Adipose tissue (tissue), 3 donors: ENCODE measurements around the gene PFN2. TPM values are rescaled to one million over a fixed set of nuclear protein-coding genes. Genes with fewer than 3 reads are reported as not detected.
"Not testable (repeated sequence)": the region's sequence is repeated elsewhere in the genome, so short reads cannot be mapped to it uniquely, and the experiment has no call there.

Source experiments
- H3K27ac ChIP-seq: one replicate; pipeline ENCODE4 v1.5.1; 2013; ENCODE audit warnings: low read depth, low read length
- WGBS, 3 donors: extraction: QIAGEN DNeasy Blood & Tissue Kit; methylation state at CpG; one replicate each; pipeline ENCODE4 v1.1.7; 2013; 5-methylcytosine and 5-hydroxymethylcytosine counted together
- polyA plus RNA-seq, 3 donors: library from polyadenylated mRNA; stranded (reverse); fragments of 200-250 nt; gene quantifications; one replicate each; pipeline ENCODE4 v1.2.3, GENCODE V29; 2013
- donor health status: healthy with polysubstance abuse.
- donor health status: Bipolar disorder and iron deficiency.
- donor health status: healthy.

The PFN2 gene
- polyA plus RNA-seq, 3 donors: 18.9 to 50.5 (median 22.0) TPM

DNA sequence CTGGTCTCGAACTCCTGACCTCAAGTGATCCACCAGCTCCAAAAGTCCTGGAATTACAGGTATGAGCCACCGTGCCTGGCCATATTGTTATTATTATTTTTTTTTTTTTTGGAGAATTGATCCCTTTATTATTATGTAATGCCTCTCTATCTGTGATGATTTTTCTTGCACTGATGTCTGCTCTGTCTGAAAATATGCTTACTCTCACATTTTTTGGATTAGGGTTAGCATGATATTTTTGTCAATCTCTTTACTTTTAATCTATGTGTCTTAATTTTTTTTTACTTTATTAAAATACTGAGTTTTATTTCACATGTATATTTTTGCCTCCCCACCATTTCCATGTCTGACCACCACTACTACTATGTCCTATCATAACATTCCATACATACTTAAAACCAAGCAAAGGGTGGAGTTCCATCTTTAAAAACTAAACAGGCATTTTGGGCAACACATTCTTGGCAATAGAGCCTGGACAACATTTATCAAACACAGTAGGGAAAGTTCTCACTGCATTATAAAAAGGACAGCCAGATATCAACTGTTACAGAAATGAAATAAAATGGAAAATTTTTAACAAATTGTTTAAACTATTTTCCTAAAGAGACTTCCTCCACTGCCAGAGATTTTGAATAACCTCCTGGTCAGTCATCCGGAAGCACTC lies 32.2 kb downstream of the PFN2 start:
- WGBS, 3 donors: 93 to 97% (median 94%) methylated on average over 3 of the region's 3 CpGs
- H3K27ac ChIP-seq: not testable (repeated sequence)

GRCh38 chr3:149936812-149937230 lies 33.9 kb downstream of the PFN2 start:
- WGBS, 3 donors: 20 to 60% (median 41%) methylated on average over 7 of the region's 7 CpGs
- H3K27ac ChIP-seq: no peak overlapping the region

DNA sequence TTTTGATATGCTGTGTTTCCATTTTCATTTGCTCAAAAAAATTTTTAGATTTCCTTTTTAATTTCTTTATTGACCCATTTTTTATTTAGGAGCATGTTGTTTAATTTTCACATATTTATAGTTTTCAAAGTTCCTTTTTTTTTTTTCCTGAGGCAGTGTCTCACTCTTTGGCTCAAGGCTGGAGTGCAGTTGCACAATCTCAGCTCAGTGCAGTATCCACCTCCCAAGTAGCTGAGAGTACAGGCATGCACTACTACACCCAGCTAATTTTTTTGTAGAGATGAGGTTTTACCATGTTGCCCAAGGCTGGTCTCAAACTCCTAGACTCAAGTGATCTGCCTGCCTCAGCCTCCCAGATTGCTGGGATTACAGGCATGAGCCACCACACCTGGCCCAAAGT lies 36.2 kb downstream of the PFN2 start:
- no peak overlapping the region for H3K27ac ChIP-seq

GRCh38 chr3:149933858-149934257 lies 36.8 kb downstream of the PFN2 start:
- H3K27ac ChIP-seq: no peak overlapping the region

- WGBS, 3 donors: 97 to 100% (median 100%) methylated on average over 1 of the region's 1 CpG
- H3K27ac ChIP-seq: no peak overlapping the region
These were observed 37.7 kb downstream of the PFN2 start for GRCh38 chr3:149933008-149933407.

DNA sequence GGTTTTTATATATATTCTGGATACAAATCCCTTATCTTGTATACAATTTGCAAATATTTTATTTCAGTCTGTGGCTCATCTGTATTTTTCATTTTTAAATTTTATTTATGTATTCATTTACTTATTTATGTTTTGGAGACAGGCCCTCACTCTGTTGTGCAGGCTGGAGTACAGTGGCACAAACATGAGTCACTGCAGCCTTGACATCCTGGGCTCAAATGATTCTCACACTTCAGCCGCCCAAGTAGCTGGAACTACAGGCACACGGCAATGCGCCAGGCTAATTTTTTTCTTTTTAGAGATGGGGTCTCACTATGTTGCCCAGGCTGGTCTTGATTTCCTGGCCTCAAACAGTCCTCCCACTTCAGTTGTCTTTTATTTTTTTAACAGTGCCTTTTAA lies 50.6 kb downstream of the PFN2 start:
- WGBS, 3 donors: 94 to 98% (median 97%) methylated on average over 3 of the region's 3 CpGs
- H3K27ac ChIP-seq: no peak overlapping the region

GRCh38 chr3:149919509-149919908 lies 51.2 kb downstream of the PFN2 start:
- WGBS, 3 donors: 97 to 98% (median 98%) methylated on average over 3 of the region's 3 CpGs

DNA sequence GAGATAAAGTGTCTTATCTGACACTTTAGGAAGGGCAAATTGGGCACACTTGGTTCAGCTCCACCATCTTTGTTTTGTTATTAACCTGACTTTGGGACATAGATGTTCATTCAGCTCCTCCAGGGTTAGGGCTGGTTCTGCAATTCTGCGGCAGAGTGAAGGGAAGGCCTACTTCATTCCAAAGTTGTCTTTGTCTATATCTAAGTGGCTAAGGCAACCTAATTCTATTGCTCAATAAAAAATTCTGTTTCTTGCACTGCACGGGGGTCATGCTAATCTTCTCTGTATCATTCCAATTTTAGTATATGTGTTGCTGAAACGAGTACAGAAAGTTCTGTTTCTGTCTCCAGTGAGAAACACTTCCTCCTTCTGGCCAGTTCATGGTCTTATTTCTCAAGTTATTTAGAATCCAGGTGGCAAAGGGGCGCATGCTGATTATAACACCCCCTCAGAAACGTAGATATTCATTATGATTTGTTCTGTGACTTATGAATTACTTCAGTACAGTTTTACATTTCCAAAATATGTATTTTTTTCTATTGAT lies 53.5 kb downstream of the PFN2 start:
- 69 to 91% (median 80%) methylated on average over 5 of the region's 5 CpGs for WGBS, 3 donors
- no peak overlapping the region for H3K27ac ChIP-seq

More at GRCh38 chr3:149919509-149919908, 51.2 kb downstream of the PFN2 start:
- H3K27ac ChIP-seq: no peak overlapping the region

Other genes starting within 250 kb of the PFN2 start
- gene COMMD2, start 218.4 kb downstream of the PFN2 start, polyA plus RNA-seq: 10 to 100 TPM in 2 of 3 donors, 1 to 10 TPM in 1; 6.6 to 13.3 (median 12.8) TPM
- gene ANKUB1, start 178.3 kb downstream of the PFN2 start, polyA plus RNA-seq: under 1 TPM in 1 of 3 donors, not detected in 2; 0.03 TPM
- 10 to 100 TPM; 31.6 to 48.0 (median 43.0) TPM for gene RNF13, start 157.7 kb downstream of the PFN2 start, polyA plus RNA-seq